IPS-18a (cell line): Measurements from ENCODE around the gene ERICH2.
"Not testable (repeated sequence)": the region's sequence is repeated elsewhere in the genome, so short reads cannot be mapped to it uniquely, and the experiment has no call there.

ENCODE experiments used
- H3K27ac ChIP-seq: one replicate; pipeline ENCODE4 v1.5.1; 2013; ENCODE audit warnings: low read length
- H3K27me3 ChIP-seq: one replicate; pipeline ENCODE4 v1.6.1; 2013; ENCODE audit warnings: mild to moderate bottlenecking, low read length; ENCODE audit not compliant: control insufficient read depth, insufficient read depth
- H3K36me3 ChIP-seq: one replicate; pipeline ENCODE4 v1.6.1; 2013; ENCODE audit warnings: low read depth, low read length; ENCODE audit not compliant: control insufficient read depth
- H3K4me1 ChIP-seq: one replicate; pipeline ENCODE4 v1.6.1; 2013; ENCODE audit warnings: low read depth, low read length; ENCODE audit not compliant: control insufficient read depth
- H3K4me3 ChIP-seq: one replicate; pipeline ENCODE4 v1.5.1; 2013; ENCODE audit warnings: low read length
- H3K9ac ChIP-seq: one replicate; pipeline ENCODE4 v1.6.1; 2013; ENCODE audit warnings: mild to moderate bottlenecking, low read length, moderate library complexity
- H3K9me3 ChIP-seq: one replicate; pipeline ENCODE4 v1.6.1; 2013; ENCODE audit warnings: low read depth, low read length; ENCODE audit not compliant: control insufficient read depth

The ERICH2 gene

GRCh38 chr2:170770008-170770605 is at the start of gene ERICH2:
Gene ERICH2, plus strand, starts transcription at chr2:170770378. Its CDS starts 304 bp downstream, at chr2:170770682.
- Histone ChIP-seq H3K36me3 (no peaks in the 10 kb centered on the region), H3K9me3 (no peaks in the 10 kb centered on the region), H3K27me3 (peaks cover 8% of the 10 kb centered on the region), H3K27ac (peak within 1 kb of the TSS; percentile 43), H3K4me1 (peaks cover 24% of the 10 kb centered on the region), H3K9ac (peak within 1 kb of the TSS; percentile 70), H3K4me3 (peak within 1 kb of the TSS; percentile 93)

GRCh38 chr2:170721678-170722077 is 48.5 kb upstream of the ERICH2 start:
- no peak overlapping the region for H3K4me3 ChIP-seq
- H3K27me3 ChIP-seq = peaks cover 57% of the 10 kb centered on the region
- peaks cover 9% of the 10 kb centered on the region for H3K4me1 ChIP-seq
- no peaks in the 10 kb centered on the region for H3K9me3 ChIP-seq
- H3K27ac ChIP-seq = no peak overlapping the region
- H3K9ac ChIP-seq = no peak overlapping the region
- no peaks in the 10 kb centered on the region for H3K36me3 ChIP-seq

- Histone ChIP-seq H3K27me3 (peaks cover 50% of the 10 kb centered on the region), H3K36me3 (no peaks in the 10 kb centered on the region), H3K4me1 (peaks cover 9% of the 10 kb centered on the region), H3K9me3 (no peaks in the 10 kb centered on the region), H3K9ac (no peak overlapping the region), H3K27ac (no peak overlapping the region), H3K4me3 (no peak overlapping the region)
Measured at GRCh38 chr2:170722301-170722700, 47.9 kb upstream of the ERICH2 start.

- no peaks in the 10 kb centered on the region for H3K9me3 ChIP-seq
- peaks cover under 1% of the 10 kb centered on the region for H3K4me1 ChIP-seq
- H3K9ac ChIP-seq = no peak overlapping the region
- no peak overlapping the region for H3K4me3 ChIP-seq
- H3K36me3 ChIP-seq = no peaks in the 10 kb centered on the region
- H3K27ac ChIP-seq = no peak overlapping the region
- H3K27me3 ChIP-seq = peaks cover 38% of the 10 kb centered on the region
Measured at GRCh38 chr2:170723446-170723958, 46.7 kb upstream of the ERICH2 start.

GRCh38 chr2:170733798-170734600 is 36.2 kb upstream of the ERICH2 start:
- Histone ChIP-seq H3K9ac (no peak overlapping the region), H3K27ac (no peak overlapping the region), H3K27me3 (no peaks in the 10 kb centered on the region), H3K36me3 (no peaks in the 10 kb centered on the region), H3K4me3 (no peak overlapping the region), H3K9me3 (no peaks in the 10 kb centered on the region), H3K4me1 (no peaks in the 10 kb centered on the region)

- H3K27me3 ChIP-seq, H3K9ac ChIP-seq: not testable (repeated sequence)
Measured at GRCh38 chr2:170734601-170735000, 35.6 kb upstream of the ERICH2 start.

GRCh38 chr2:170736628-170737027 is 33.5 kb upstream of the ERICH2 start:
- no peaks in the 10 kb centered on the region for H3K27me3 ChIP-seq
- no peak overlapping the region for H3K9ac ChIP-seq
- H3K9me3 ChIP-seq = no peaks in the 10 kb centered on the region
- no peaks in the 10 kb centered on the region for H3K36me3 ChIP-seq
- no peak overlapping the region for H3K27ac ChIP-seq
- no peak overlapping the region for H3K4me3 ChIP-seq
- no peaks in the 10 kb centered on the region for H3K4me1 ChIP-seq

More at GRCh38 chr2:170734601-170735000, 35.6 kb upstream of the ERICH2 start:
- H3K4me1 ChIP-seq, H3K4me3 ChIP-seq, H3K27ac ChIP-seq, H3K36me3 ChIP-seq, H3K9me3 ChIP-seq: not testable (repeated sequence)

- Histone ChIP-seq H3K36me3 (no peaks in the 10 kb centered on the region), H3K9me3 (no peaks in the 10 kb centered on the region), H3K4me3 (no peak overlapping the region), H3K27ac (no peak overlapping the region), H3K9ac (no peak overlapping the region), H3K27me3 (no peaks in the 10 kb centered on the region), H3K4me1 (no peaks in the 10 kb centered on the region)
Measured at GRCh38 chr2:170737406-170737805, 32.8 kb upstream of the ERICH2 start.

- Histone ChIP-seq H3K27ac (no peak overlapping the region), H3K9me3 (no peaks in the 10 kb centered on the region), H3K36me3 (no peaks in the 10 kb centered on the region), H3K9ac (no peak overlapping the region), H3K4me3 (no peak overlapping the region), H3K4me1 (no peaks in the 10 kb centered on the region), H3K27me3 (no peaks in the 10 kb centered on the region)
Measured at GRCh38 chr2:170737821-170738220, 32.4 kb upstream of the ERICH2 start.

- no peak overlapping the region for H3K27ac ChIP-seq
- no peak overlapping the region for H3K9ac ChIP-seq
- H3K4me1 ChIP-seq = peaks cover 5% of the 10 kb centered on the region
- no peaks in the 10 kb centered on the region for H3K36me3 ChIP-seq
- H3K27me3 ChIP-seq = no peaks in the 10 kb centered on the region
- H3K9me3 ChIP-seq = no peaks in the 10 kb centered on the region
- H3K4me3 ChIP-seq = no peak overlapping the region
Measured at GRCh38 chr2:170739048-170739447, 31.1 kb upstream of the ERICH2 start.

- no peak overlapping the region for H3K4me3 ChIP-seq
- no peak overlapping the region for H3K27ac ChIP-seq
- H3K4me1 ChIP-seq = peaks cover 7% of the 10 kb centered on the region
- H3K27me3 ChIP-seq = no peaks in the 10 kb centered on the region
- H3K36me3 ChIP-seq = no peaks in the 10 kb centered on the region
- no peak overlapping the region for H3K9ac ChIP-seq
- no peaks in the 10 kb centered on the region for H3K9me3 ChIP-seq
Measured at GRCh38 chr2:170739507-170740046, 30.6 kb upstream of the ERICH2 start.
